Epithelial cell of prostate (primary cell): ENCODE data around the gene ATXN1.

ENCODE experiments used
- DNase-seq: peaks from one replicate; pipeline ENCODE4 v3.0.0-alpha.2; 2011; ENCODE audit warnings: low read depth, low spot score
- H3K27ac ChIP-seq: fragments of 450-650 bp; 2 replicates; pipeline ENCODE4 v1.5.1; 2017; ENCODE audit warnings: mild to moderate bottlenecking

ATXN1 gene

DNA sequence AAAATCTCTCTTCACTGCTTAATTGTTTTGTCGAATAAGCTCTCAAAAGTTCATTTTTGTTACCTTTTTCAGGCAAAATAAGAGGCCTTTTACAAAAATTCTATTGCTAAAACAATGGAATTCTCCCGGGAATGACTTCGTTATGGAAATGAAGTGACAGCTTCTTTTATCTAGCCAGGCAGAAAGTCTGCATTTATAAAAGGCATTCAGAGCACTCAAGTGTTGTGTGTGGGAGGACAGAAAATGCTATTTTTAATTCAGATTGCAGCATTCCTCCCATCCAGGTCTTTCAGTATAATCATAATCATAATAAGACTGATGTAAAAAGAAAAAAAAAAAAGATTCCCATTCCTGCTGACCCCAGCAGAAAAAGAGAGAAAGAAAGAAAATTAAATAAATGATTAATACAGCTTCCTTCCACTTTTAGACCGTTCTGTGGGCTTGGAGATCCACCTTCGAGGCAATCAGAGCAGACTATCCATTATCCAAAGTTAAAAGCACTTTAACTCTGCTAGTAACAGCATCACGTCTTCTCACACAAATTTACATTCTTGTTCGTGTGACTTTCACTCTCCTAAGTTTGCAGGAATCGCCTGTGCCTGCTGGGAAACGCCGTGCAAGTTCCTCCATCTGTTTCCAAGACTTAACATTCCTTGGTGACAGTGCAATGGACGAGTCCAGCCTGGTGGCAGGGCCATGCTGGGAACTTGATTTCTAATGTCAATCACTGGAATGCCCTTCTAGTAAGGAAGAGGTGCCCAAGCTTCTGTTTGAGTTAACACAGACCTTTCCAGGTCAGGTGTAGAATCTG is 264.1 kb downstream of the ATXN1 start:
- no peak overlapping the region for H3K27ac ChIP-seq
- no peak for DNase-seq

DNA sequence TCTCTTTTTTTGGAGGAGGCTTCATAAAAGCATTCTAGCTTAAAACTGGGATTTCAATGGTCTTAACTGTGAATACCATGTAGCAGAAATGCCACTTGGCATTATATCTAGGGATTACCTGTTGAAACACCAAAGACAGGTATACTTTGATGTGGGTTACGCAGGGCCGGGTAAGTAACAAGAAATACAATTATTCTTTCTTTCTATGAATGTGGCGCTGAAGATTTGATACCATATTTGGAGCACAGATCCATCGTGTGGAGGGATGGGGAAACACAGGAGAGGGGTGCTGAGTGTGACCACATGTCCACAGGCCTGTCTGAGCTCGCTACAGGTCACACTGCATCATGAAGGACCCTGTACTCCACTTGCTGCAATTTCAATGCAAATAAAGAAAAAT is 265.1 kb downstream of the ATXN1 start:
- DNase-seq: no peak
- no peak overlapping the region for H3K27ac ChIP-seq

DNA sequence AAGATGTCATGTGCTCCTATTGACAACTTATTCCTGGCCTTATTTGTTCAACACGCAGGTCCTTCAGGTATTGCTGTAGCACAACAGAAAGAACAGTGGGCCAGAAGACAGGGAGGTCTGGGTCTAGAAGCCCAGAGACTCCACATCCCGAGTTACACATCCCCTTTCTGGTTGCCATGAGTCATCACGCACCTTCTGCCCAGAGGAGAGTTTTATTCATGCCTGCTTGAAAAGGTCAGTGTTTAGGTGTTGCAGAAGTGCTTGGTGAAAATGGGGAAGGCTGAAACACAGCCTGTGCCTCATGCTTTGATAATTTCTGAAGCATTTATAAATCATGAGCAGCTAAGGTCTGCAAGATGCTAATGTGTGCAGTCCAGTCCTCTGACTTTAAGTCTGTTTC is 266.5 kb downstream of the ATXN1 start:
- DNase-seq: no peak
- no peak overlapping the region for H3K27ac ChIP-seq

DNA sequence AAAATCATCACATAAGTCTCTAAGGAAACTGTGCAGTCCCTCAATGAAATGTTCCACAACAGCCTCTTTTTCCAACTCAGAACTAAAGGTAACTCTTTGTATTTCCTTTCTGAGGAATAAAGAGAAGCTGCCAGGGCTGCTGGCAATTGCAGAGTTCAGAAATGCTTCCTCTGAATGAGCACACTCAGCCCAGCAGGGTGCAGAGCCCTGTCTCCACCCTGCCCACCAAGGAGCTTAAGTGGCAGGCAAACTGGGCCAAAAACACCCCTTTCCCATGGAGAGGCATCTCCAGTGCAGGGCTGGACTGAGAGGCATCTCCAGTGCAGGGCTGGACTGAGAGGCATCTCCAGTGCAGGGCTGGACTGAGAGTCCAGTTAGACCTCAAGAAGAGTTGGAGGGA is 267.5 kb downstream of the ATXN1 start:
- H3K27ac ChIP-seq: no peak overlapping the region
- DNase-seq: no peak

GRCh38 chr6:16493112-16493511 is 268.1 kb downstream of the ATXN1 start:
- DNase-seq: no peak
- H3K27ac ChIP-seq: no peak overlapping the region

- no peak for DNase-seq
- H3K27ac ChIP-seq: no peak overlapping the region
Measured at GRCh38 chr6:16491666-16492313, 269.5 kb downstream of the ATXN1 start.

DNA sequence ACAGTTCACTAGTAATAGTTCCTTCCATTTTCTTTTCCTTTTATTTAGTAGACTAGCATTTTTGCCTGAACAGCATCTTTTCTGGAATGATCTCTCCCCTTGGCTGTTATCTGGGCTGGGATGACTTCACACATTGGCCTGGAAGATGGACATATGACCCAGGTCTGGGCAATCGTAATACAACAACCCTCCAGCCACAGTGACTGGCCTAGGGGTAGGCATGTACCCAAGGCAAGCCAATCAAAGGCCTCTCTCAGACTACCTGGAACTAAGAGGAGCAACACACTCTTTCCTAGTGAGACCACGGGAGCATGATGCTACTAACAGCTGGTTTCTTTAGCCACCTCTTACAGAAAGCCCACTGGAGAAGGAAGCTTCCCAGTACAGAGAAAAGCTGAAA is 270.6 kb downstream of the ATXN1 start:
- no peak for DNase-seq
- no peak overlapping the region for H3K27ac ChIP-seq

- no peak overlapping the region for H3K27ac ChIP-seq
- DNase-seq: no peak
Measured at GRCh38 chr6:16488813-16489212, 272.4 kb downstream of the ATXN1 start.

- no peak overlapping the region for H3K27ac ChIP-seq
- DNase-seq: no peak
Measured at GRCh38 chr6:16487996-16488674, 273.1 kb downstream of the ATXN1 start.

DNA sequence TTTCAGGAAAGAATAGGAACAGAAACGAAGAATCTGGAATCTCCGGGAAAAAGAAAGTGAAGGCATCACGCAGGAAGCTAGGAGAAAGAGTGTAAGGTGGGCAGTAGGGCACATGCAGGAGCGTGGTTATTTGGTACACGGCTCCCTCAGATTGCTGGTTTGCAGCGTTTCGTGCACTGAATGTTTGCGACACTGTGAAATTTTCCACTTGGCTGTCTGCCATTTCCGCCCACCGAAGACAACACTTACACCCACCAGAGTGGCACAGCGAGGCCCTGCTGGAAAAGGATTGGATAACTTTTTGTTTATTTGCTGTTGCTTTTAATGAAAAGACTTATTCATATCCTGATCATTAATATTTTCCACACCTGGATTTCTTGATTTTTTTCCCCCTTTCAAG is 274.6 kb downstream of the ATXN1 start:
- DNase-seq: no peak
- H3K27ac ChIP-seq: no peak overlapping the region

DNA sequence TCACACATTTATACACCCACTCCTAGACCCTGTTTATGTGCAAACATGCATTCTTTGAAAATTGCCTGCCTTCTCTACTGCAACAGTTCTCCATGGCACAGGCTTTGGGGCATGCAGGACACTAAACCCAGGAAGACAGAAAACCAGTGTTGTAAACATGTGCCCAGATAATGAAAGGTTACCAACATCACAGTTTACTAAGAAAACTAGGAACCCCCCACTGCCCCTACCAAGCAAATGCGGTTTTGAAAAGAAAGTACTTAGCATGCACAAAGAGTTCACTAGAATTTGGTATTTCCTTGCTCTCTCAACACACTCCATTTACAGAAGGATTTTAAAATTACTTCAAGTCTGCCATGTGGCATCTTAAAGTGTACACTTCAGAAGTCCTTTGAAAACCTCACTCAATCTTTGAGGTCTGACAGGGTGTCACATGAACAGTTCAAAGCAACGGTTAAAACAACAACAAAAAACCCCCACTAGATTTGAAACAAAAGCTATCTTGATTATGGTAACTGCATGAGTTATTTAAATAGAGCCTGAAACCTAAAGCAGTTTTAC is 277.9 kb downstream of the ATXN1 start:
- DNase-seq: no peak
- no peak overlapping the region for H3K27ac ChIP-seq

GRCh38 chr6:16482702-16483314 is 278.5 kb downstream of the ATXN1 start:
- H3K27ac ChIP-seq: no peak overlapping the region
- DNase-seq: no peak

GRCh38 chr6:16481697-16482399 is 279.4 kb downstream of the ATXN1 start:
- DNase-seq: no peak
- H3K27ac ChIP-seq: no peak overlapping the region

DNA sequence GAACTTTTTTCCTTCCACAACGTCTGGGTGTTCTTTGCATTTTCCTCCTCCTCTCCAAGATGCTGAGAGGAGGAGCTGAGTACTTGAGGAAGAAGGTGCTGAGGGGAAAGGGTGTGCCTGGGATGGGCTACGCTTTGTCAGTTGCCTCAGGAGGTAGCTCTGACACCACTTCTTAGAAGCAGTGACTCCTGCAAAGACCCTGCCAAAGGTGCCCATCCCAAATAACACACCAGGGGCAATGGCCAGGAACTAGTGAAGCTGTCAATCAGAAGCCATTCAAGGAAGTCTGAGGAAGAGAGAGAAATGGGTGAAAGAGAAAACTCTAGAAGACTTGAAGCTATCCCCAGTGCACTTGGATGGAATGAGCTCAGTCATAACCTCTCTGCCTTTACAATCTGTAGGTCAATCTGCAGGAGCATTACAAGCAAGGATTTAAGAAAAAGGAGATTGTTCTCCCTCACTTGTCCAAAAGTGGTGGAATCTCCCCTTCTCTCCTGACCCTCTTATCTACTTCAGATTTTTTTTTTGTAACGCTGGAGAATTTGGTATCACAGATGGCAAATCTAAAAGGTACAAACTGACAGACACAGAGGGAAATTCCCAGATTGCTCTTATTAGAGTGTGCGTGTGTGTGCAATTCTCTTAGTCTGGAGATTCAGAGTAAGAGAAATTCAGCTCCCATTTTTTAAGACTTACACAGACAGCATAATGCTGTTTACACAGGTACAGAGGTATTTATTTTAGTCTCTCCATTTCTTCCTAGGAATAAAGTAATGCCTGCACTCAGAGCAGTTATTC is 280.3 kb downstream of the ATXN1 start:
- DNase-seq: no peak
- H3K27ac ChIP-seq: no peak overlapping the region

DNA sequence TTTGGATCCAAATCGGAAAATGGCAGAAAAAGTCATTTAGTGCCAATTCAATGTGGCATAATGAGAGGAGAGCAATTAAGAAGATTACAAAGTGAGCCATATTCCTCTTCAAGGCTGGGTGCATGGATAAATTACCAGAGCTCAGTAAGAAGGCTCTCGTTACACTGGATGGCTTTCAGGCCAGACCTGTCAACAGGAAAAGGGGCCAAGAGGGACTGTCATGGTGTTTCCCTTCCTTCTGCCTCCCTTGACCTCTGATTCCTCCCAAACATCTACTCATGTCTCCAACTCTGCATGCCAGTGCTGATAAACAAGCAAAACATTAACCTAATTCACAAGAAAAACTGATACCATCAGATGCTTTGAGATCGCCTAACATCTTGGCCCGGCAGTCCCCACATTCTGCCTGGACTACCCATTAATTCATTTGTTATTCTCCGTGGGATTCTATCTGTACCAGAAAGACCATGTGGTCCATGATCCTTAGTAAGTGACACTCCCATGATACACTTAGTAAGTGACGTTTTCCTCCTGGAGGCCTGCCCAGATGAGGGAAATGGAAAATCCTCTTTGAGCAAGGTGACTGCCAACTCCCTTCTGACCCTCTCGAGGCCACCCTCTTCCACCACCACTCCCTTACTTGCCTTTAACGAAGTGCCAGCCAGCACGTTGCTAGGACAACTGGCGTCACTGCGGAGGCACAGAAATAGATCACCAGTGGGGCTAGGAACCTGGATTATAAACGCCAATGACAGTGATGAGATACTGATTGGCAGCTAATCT is 283.7 kb downstream of the ATXN1 start:
- H3K27ac ChIP-seq: no peak overlapping the region
- DNase-seq: no peak

- no peak overlapping the region for H3K27ac ChIP-seq
- no peak for DNase-seq
Measured at GRCh38 chr6:16476861-16477260, 284.4 kb downstream of the ATXN1 start.

DNA sequence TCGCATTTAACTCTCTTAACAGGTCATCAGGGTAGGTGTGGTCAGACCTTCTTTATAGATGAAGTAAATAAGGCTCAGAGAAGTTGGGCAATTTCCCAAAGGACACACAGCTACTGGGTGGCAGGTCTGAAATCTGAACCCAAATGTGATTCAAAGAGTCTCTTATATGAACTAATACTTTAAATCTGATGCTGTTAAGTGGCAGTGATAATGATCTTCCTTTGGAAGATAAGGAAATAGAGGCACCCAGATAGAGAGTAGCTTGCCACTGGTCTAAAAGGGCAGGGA is 285.8 kb downstream of the ATXN1 start:
- no peak for DNase-seq
- no peak overlapping the region for H3K27ac ChIP-seq

DNA sequence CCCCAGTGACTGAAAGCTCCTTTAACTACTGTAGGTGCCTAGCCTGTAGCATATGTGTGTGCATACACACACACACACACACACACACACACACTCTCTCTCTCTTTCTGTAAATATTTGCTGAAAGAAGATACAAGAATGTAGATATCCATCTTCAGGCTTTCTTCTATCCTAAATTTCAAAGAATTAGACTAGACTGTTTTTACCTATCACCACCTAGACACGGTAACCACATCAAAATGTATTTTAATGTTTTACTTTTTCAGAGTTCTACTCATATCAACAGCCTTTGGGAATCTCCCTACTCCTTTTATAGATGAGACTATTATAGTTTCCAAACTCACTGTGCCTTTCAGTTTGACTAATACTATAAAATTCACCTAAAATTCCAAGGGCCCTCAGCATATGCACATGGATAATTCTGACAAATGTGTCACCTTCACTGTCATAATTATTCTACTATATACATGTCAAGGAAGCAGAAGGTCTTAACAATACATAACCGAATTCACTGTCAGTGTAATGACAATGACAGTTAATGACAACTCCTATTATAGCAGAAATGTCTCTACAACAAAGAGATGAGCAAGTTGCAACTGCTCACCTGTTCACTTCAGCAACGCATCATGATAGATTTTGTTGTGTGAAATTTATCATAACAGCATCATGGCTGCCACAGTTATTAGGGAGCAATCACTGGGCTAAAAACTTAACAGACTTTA is 286.3 kb downstream of the ATXN1 start:
- no peak for DNase-seq
- H3K27ac ChIP-seq: no peak overlapping the region
